Esophagus muscularis mucosa (tissue), 4 donors: ENCODE measurements around the gene S100A2. TPM values are rescaled to one million over a fixed set of nuclear protein-coding genes. Genes with fewer than 3 reads are reported as not detected.
A peak's percentile ranks its signal among the peaks of the same experiment; 100 is the strongest.

Experiments used
- DNase-seq: peaks from one replicate; pipeline ENCODE4 v3.0.0-alpha.2; 2017; ENCODE audit errors: extremely low spot score
- H3K27ac ChIP-seq, 4 donors: fragments of 200-600 bp; sonication (generic); replicated peaks in 1 of 4; 1 replicate in 3 of 4; 2 replicates in 1 of 4; pipeline ENCODE4 v1.5.1; 2016 to 2019; ENCODE audit warnings: mild to moderate bottlenecking in 1 of 4
- H3K27me3 ChIP-seq, 4 donors: fragments of 200-600 bp; sonication (generic); one replicate each; pipeline versions ENCODE4 v1.5.1 to v1.6.0; 2016 to 2019
- H3K36me3 ChIP-seq, 4 donors: fragments of 200-600 bp; sonication (generic); one replicate each; pipeline ENCODE4 v1.5.1; 2016 to 2019
- H3K4me1 ChIP-seq, 4 donors: fragments of 200-600 bp; sonication (generic); one replicate each; pipeline ENCODE4 v1.5.1; 2016 to 2019
- H3K4me3 ChIP-seq, 4 donors: fragments of 200-600 bp; sonication (generic); 1 replicate in 2 of 4; 2 replicates in 2 of 4; pipeline ENCODE4 v1.5.1; 2016 to 2019; ENCODE audit warnings: mild to moderate bottlenecking in 4 of 4, moderate library complexity in 1 of 4
- H3K9me3 ChIP-seq, 4 donors: fragments of 200-600 bp; sonication (generic); 1 replicate in 3 of 4; 2 replicates in 1 of 4; pipeline ENCODE4 v1.5.1; 2016 to 2019
- CTCF ChIP-seq, 3 experiments: fragments of 200-600 bp in 2 of 3; fragments of 450-650 bp in 1 of 3; sonication (generic) in 2 of 3; IDR thresholded peaks; one replicate each; pipeline ENCODE4 v1.5.1; 2017 to 2019; ENCODE audit warnings: antibody characterized with exemption in 3 of 3, mild to moderate bottlenecking in 2 of 3, moderate library complexity in 1 of 3
- EP300 ChIP-seq: sonication (generic); formaldehyde crosslinking; IDR thresholded peaks from one replicate; pipeline ENCODE4 v1.6.1; 2017; ENCODE audit warnings: antibody characterized with exemption
- POLR2A ChIP-seq: fragments of 450-650 bp; IDR thresholded peaks from one replicate; pipeline ENCODE4 v1.6.1; 2017; ENCODE audit warnings: antibody characterized with exemption, moderate library complexity, mild to moderate bottlenecking, low read depth
- POLR2AphosphoS5 ChIP-seq, 2 donors: sonication (generic); formaldehyde crosslinking; IDR thresholded peaks; one replicate each; pipeline ENCODE4 v1.6.1; 2017; ENCODE audit warnings: antibody characterized with exemption in 2 of 2
- WGBS: methylation state at CpG from one replicate; pipeline ENCODE4 v1.1.5; 2018; 5-methylcytosine and 5-hydroxymethylcytosine counted together
- intact Hi-C: fragments of 100-400 bp; cut with DNase I; formaldehyde crosslinking; loops from one replicate; pipeline ENCODE4 v1.15.1; 2023
- total RNA-seq, 4 donors: library from RNA; depleted of rRNA; stranded (reverse); fragments of >200 nt; gene quantifications; one replicate each; pipeline versions ENCODE4 v1.1.0 to v1.2.1, GENCODE V29; 2016

Gene S100A2
- total RNA-seq, 4 donors from 2014 or later, result 0.34 to 0.71 TPM; not detected in 2

GRCh38 chr1:153534925-153535241 is 30.8 kb downstream of the S100A2 start:
- TF ChIP-seq POLR2A, result no peak
- TF ChIP-seq POLR2AphosphoS5 (IDR thresholded peaks at IDR 0.05), result no peak
- TF ChIP-seq EP300, result no peak
- no peak for TF ChIP-seq CTCF (IDR thresholded peaks at IDR 0.05)
- H3K4me3 ChIP-seq, result peak overlapping the region; percentile 70 to 91 (median 85)
- H3K4me1 ChIP-seq, result peaks cover 34 to 49% (median 47%) of the 10 kb centered on the region in 4 donors
- peaks cover 0 to 7% (median 3%) of the 10 kb centered on the region in 4 donors for H3K36me3 ChIP-seq
- H3K27ac ChIP-seq, result peak overlapping the region; percentile 96 to 99 (median 97)
- no peak for DNase-seq
- no peaks in the 10 kb centered on the region for H3K9me3 ChIP-seq
- no peaks in the 10 kb centered on the region for H3K27me3 ChIP-seq
- 71% methylated on average over 3 of the region's 3 CpGs for WGBS
- intact Hi-C loops, result loop anchor here (5.0 kb wide), 1 partner anchor 82 kb away; the partner anchor contains the start of gene S100A14

GRCh38 chr1:153534226-153534924 is 31.3 kb downstream of the S100A2 start:
- Histone ChIP-seq H3K9me3 (no peaks in the 10 kb centered on the region), H3K4me1 (peaks cover 34 to 49% (median 47%) of the 10 kb centered on the region in 4 donors), H3K36me3 (peaks cover 0 to 7% (median 3%) of the 10 kb centered on the region in 4 donors), H3K4me3 (peak overlapping the region; percentile 70 to 91 (median 85)), H3K27me3 (no peaks in the 10 kb centered on the region), H3K27ac (peak overlapping the region; percentile 96 to 99 (median 97))
- 57% methylated on average over 7 of the region's 7 CpGs for WGBS
- TF ChIP-seq CTCF (IDR thresholded peaks at IDR 0.05) (no peak), EP300 (no peak), POLR2AphosphoS5 (IDR thresholded peaks at IDR 0.05) (no peak), POLR2A (no peak)
- no peak for DNase-seq
- intact Hi-C loops, result loop anchor here (5.0 kb wide), 1 partner anchor 83 kb away; the partner anchor contains the start of gene S100A14

- Histone ChIP-seq H3K27ac (peak overlapping the region; percentile 96 to 99 (median 97)), H3K4me1 (peaks cover 34 to 49% (median 47%) of the 10 kb centered on the region in 4 donors), H3K36me3 (peaks cover 0 to 7% (median 3%) of the 10 kb centered on the region in 4 donors), H3K4me3 (peak overlapping the region; percentile 70 to 91 (median 85)), H3K27me3 (no peaks in the 10 kb centered on the region), H3K9me3 (no peaks in the 10 kb centered on the region)
- TF ChIP-seq POLR2AphosphoS5 (IDR thresholded peaks at IDR 0.05), result peak; percentile 34 to 55
- TF ChIP-seq EP300, result no peak
- WGBS, result 39% methylated on average over 8 of the region's 13 CpGs
- intact Hi-C loops, result loop anchor here (1.0 to 5.0 kb wide), 2 partner anchors 35 to 84 kb away; partner anchors contain the start of gene S100A14
- no peak for DNase-seq
Observed at GRCh38 chr1:153533689-153534201, 31.9 kb downstream of the S100A2 start.

GRCh38 chr1:153532769-153533599 is 32.7 kb downstream of the S100A2 start:
- WGBS, result 29% methylated on average over 26 of the region's 34 CpGs
- TF ChIP-seq POLR2AphosphoS5 (IDR thresholded peaks at IDR 0.05), result peak; percentile 27 to 85
- TF ChIP-seq EP300, result no peak
- peak; percentile 93 to 97 (median 95) for TF ChIP-seq CTCF (IDR thresholded peaks at IDR 0.05)
- no peak for TF ChIP-seq POLR2A
- intact Hi-C loops, result loop anchor here (1.0 to 5.0 kb wide), 2 partner anchors 35 to 84 kb away; partner anchors contain the start of gene S100A14
- Histone ChIP-seq H3K27ac (peak overlapping the region; percentile 96 to 99 (median 97)), H3K9me3 (no peaks in the 10 kb centered on the region), H3K27me3 (no peaks in the 10 kb centered on the region), H3K4me3 (peak overlapping the region; percentile 70 to 91 (median 85)), H3K36me3 (peaks cover 0 to 7% (median 3%) of the 10 kb centered on the region in 4 donors), H3K4me1 (peaks cover 34 to 49% (median 47%) of the 10 kb centered on the region in 4 donors)
- DNase-seq, result peak; percentile 96
